ENCODE data around the gene KLF11.
"Not testable (repeated sequence)": the region's sequence is repeated elsewhere in the genome, so short reads cannot be mapped to it uniquely, and the experiment has no call there.

Gene KLF11

GRCh38 chr2:10028407-10028987, 14.9 kb upstream of the KLF11 start:
- no peak for DNase-seq (ENCODE audit: low read depth)
- in situ Hi-C loops (cut with HindIII; ENCODE audit: low sequenced_read_pairs) = no loop called here
- H3K4me3 ChIP-seq (ENCODE audit: low read depth, low read length) = no peak overlapping the region
- no peak for TF ChIP-seq CTCF (IDR thresholded peaks at IDR 0.05; ENCODE audit: low read depth, low read length, missing control alignments)

GRCh38 chr2:10028988-10029874, 14.1 kb upstream of the KLF11 start:
- no peak overlapping the region for H3K4me3 ChIP-seq (ENCODE audit: low read depth, low read length)
- no peak for DNase-seq (ENCODE audit: low read depth)
- in situ Hi-C loops (cut with HindIII; ENCODE audit: low sequenced_read_pairs) = no loop called here
- no peak for TF ChIP-seq CTCF (IDR thresholded peaks at IDR 0.05; ENCODE audit: low read depth, low read length, missing control alignments)

- no peak for TF ChIP-seq CTCF (IDR thresholded peaks at IDR 0.05; ENCODE audit: low read depth, low read length, missing control alignments)
- H3K4me3 ChIP-seq (ENCODE audit: low read depth, low read length) = no peak overlapping the region
- in situ Hi-C loops (cut with HindIII; ENCODE audit: low sequenced_read_pairs) = loop anchor here (5.0 kb wide), 1 partner anchor 218 kb away; no protein-coding TSS in a partner anchor
Measured at GRCh38 chr2:10029875-10030223, 13.5 kb upstream of the KLF11 start.

GRCh38 chr2:10030311-10030736, 13.0 kb upstream of the KLF11 start:
- H3K4me3 ChIP-seq (ENCODE audit: low read depth, low read length) = no peak overlapping the region
- in situ Hi-C loops (cut with HindIII; ENCODE audit: low sequenced_read_pairs) = loop anchor here (5.0 kb wide), 1 partner anchor 218 kb away; no protein-coding TSS in a partner anchor
- TF ChIP-seq CTCF (IDR thresholded peaks at IDR 0.05; ENCODE audit: low read depth, low read length, missing control alignments) = no peak
- DNase-seq (ENCODE audit: low read depth) = no peak

More at GRCh38 chr2:10029875-10030223, 13.5 kb upstream of the KLF11 start:
- DNase-seq (ENCODE audit: low read depth) = no peak

GRCh38 chr2:10030798-10031197, 12.6 kb upstream of the KLF11 start:
- H3K4me3 ChIP-seq (ENCODE audit: low read depth, low read length); DNase-seq (ENCODE audit: low read depth): not testable (repeated sequence)
- in situ Hi-C loops (cut with HindIII; ENCODE audit: low sequenced_read_pairs) = loop anchor here (5.0 kb wide), 1 partner anchor 218 kb away; no protein-coding TSS in a partner anchor

GRCh38 chr2:10031886-10032745, 11.2 kb upstream of the KLF11 start:
- no peak overlapping the region for H3K4me3 ChIP-seq (ENCODE audit: low read depth, low read length)
- no peak for DNase-seq (ENCODE audit: low read depth)

More at GRCh38 chr2:10031886-10032745, 11.2 kb upstream of the KLF11 start:
- no peak for TF ChIP-seq CTCF (IDR thresholded peaks at IDR 0.05; ENCODE audit: low read depth, low read length, missing control alignments)
- in situ Hi-C loops (cut with HindIII; ENCODE audit: low sequenced_read_pairs) = loop anchor here (5.0 kb wide), 1 partner anchor 220 kb away; no protein-coding TSS in a partner anchor
